Natural killer cell treated with Interleukin-12 subunit alpha and Interleukin-12 subunit beta and Interleukin-15 and Interleukin-18, amount 100 ng/mL, for 72 hours (primary cell): Measurements from ENCODE around the gene PALLD. TPM values are rescaled to one million over a fixed set of nuclear protein-coding genes. Genes with fewer than 3 reads are reported as not detected.

ENCODE experiments used
- ATAC-seq, 2 donors: fragments of 150-1000 bp; cut with Tn5 transposase in 1 of 2; sonication (Bioruptor Pico), chemical (Tn5 transposase) in 1 of 2; 2 replicates each; pipeline ENCODE4 v1.10.0; 2021
- DNase-seq: peaks from one replicate; pipeline ENCODE4 v3.0.0; 2022; ENCODE audit warnings: low spot score
- H3K27ac Mint-ChIP-seq, 2 donors: 1 replicate in 1 of 2; 2 replicates in 1 of 2; pipeline ENCODE4 v1.8.0; 2022; ENCODE audit warnings: mixed read lengths in 2 of 2, mild to moderate bottlenecking in 1 of 2, moderate library complexity in 1 of 2
- H3K27me3 Mint-ChIP-seq, 2 donors: 1 replicate in 1 of 2; 2 replicates in 1 of 2; pipeline ENCODE4 v1.8.0; 2022; ENCODE audit warnings: mixed read lengths in 2 of 2
- H3K36me3 Mint-ChIP-seq: one replicate; pipeline ENCODE4 v1.8.0; 2022; ENCODE audit warnings: mixed read lengths
- H3K4me1 Mint-ChIP-seq, 2 donors: 1 replicate in 1 of 2; 2 replicates in 1 of 2; pipeline ENCODE4 v1.8.0; 2022; ENCODE audit warnings: low read depth in 2 of 2, mixed read lengths in 2 of 2, mild to moderate bottlenecking in 1 of 2
- H3K4me3 Mint-ChIP-seq: one replicate; pipeline ENCODE4 v1.8.0; 2022; ENCODE audit warnings: mixed read lengths
- H3K9me3 Mint-ChIP-seq: 2 replicates; pipeline ENCODE4 v1.8.0; 2022; ENCODE audit warnings: mixed read lengths
- total RNA-seq, 2 donors: library from RNA; stranded (reverse); gene quantifications; one replicate each; pipeline ENCODE4 v1.2.3, GENCODE V29; 2022

PALLD gene
- total RNA-seq, 2 donors from 2014 or later, result 0.52 to 11.0 TPM

GRCh38 chr4:168731706-168732414 is 235.0 kb downstream of the PALLD start:
- no peak for ATAC-seq
- H3K4me1 Mint-ChIP-seq, result no peaks in the 10 kb centered on the region
- peaks cover 3% of the 10 kb centered on the region for H3K9me3 Mint-ChIP-seq
- H3K36me3 Mint-ChIP-seq, result no peaks in the 10 kb centered on the region
- peaks cover 25 to 40% of the 10 kb centered on the region in 2 donors for H3K27me3 Mint-ChIP-seq
- no peak for DNase-seq
- H3K27ac Mint-ChIP-seq, result no peak overlapping the region
- no peak overlapping the region for H3K4me3 Mint-ChIP-seq

DNA sequence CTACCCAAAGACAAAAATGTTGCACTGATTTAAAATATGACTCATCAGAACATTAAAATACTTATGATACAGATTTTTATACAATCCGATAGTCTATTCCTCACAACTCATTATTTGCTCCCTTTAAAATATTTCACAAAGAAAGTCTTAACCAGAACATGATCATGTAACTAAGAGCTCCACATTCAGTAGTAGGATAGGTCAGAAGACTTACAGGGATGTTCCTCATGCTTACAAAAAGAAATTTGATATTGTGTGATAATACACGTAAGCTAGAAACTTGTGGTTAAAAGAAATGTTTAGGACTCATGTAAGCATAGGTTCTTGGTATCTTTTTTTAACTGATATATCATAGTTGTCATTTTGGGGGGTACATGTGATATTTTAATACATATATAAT is 235.9 kb downstream of the PALLD start:
- Mint-ChIP-seq H3K27ac (no peak overlapping the region), H3K27me3 (peaks cover 24 to 38% of the 10 kb centered on the region in 2 donors), H3K36me3 (no peaks in the 10 kb centered on the region), H3K9me3 (peaks cover 3% of the 10 kb centered on the region), H3K4me3 (no peak overlapping the region), H3K4me1 (no peaks in the 10 kb centered on the region)
- no peak for ATAC-seq
- DNase-seq, result no peak

- no peak overlapping the region for H3K4me3 Mint-ChIP-seq
- no peak overlapping the region for H3K27ac Mint-ChIP-seq
- H3K4me1 Mint-ChIP-seq, result no peaks in the 10 kb centered on the region
- H3K36me3 Mint-ChIP-seq, result no peaks in the 10 kb centered on the region
- H3K9me3 Mint-ChIP-seq, result no peaks in the 10 kb centered on the region
- H3K27me3 Mint-ChIP-seq, result peaks cover 16 to 23% of the 10 kb centered on the region in 2 donors
- ATAC-seq, result no peak
- no peak for DNase-seq
Measured at GRCh38 chr4:168734703-168735678, 238.1 kb downstream of the PALLD start.

GRCh38 chr4:168735735-168736134 is 238.9 kb downstream of the PALLD start:
- DNase-seq (no peak), ATAC-seq (no peak)
- no peak overlapping the region for H3K4me3 Mint-ChIP-seq
- H3K27ac Mint-ChIP-seq, result no peak overlapping the region
- peaks cover 14 to 17% of the 10 kb centered on the region in 2 donors for H3K27me3 Mint-ChIP-seq
- H3K36me3 Mint-ChIP-seq, result no peaks in the 10 kb centered on the region
- H3K9me3 Mint-ChIP-seq, result no peaks in the 10 kb centered on the region
- H3K4me1 Mint-ChIP-seq, result no peaks in the 10 kb centered on the region

GRCh38 chr4:168736860-168737805 is 240.3 kb downstream of the PALLD start:
- H3K9me3 Mint-ChIP-seq, result no peaks in the 10 kb centered on the region
- no peak for DNase-seq
- H3K4me1 Mint-ChIP-seq, result no peaks in the 10 kb centered on the region
- no peak overlapping the region for H3K4me3 Mint-ChIP-seq
- ATAC-seq, result no peak
- no peak overlapping the region for H3K27ac Mint-ChIP-seq
- H3K27me3 Mint-ChIP-seq, result peaks cover 16 to 19% of the 10 kb centered on the region in 2 donors
- H3K36me3 Mint-ChIP-seq, result no peaks in the 10 kb centered on the region

DNA sequence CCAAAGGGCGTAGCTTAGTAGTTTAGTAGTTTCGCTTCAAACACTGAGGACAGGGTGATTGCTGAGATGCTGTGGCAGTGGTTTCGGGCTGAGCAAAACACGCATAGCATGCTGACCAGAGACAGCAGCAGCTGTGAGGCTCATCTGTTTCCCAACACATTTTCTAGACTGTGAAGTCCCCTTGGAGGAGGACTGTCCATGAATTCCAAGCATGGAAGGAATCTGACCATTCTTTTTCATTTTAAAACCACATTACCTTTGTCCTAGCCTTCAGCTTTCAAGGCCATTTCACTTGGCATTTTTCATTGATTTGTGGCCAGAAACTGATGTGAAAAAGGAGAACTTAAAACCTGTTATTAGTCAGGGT is 240.9 kb downstream of the PALLD start:
- Mint-ChIP-seq H3K4me1 (no peaks in the 10 kb centered on the region), H3K27me3 (peaks cover 16 to 19% of the 10 kb centered on the region in 2 donors), H3K9me3 (no peaks in the 10 kb centered on the region), H3K27ac (no peak overlapping the region), H3K4me3 (no peak overlapping the region), H3K36me3 (no peaks in the 10 kb centered on the region)
- DNase-seq (no peak), ATAC-seq (no peak)

DNA sequence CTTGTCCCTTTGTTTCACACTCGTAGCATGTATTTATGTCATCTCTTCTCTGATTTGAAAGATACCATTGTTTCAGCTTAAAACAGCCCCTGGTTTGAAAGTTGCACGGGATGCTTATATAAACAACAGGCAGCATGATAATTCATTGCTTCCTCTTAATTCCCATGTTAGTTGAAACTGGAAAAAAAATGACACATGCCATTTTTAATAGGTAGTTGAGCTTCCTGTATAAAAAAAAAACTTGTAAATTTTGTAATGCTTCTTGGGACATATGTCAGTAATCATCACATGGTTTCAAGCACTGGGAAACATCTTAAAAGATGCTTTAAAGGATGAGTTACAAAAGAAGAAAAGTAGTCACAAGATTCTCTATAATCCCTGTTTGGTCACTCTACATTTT is 243.0 kb downstream of the PALLD start:
- Mint-ChIP-seq H3K27ac (no peak overlapping the region), H3K4me1 (no peaks in the 10 kb centered on the region), H3K36me3 (no peaks in the 10 kb centered on the region), H3K9me3 (no peaks in the 10 kb centered on the region), H3K27me3 (peaks cover 17 to 19% of the 10 kb centered on the region in 2 donors), H3K4me3 (no peak overlapping the region)
- no peak for ATAC-seq
- DNase-seq, result no peak

GRCh38 chr4:168740691-168741090 is 243.8 kb downstream of the PALLD start:
- ATAC-seq (no peak), DNase-seq (no peak)
- Mint-ChIP-seq H3K36me3 (no peaks in the 10 kb centered on the region), H3K27me3 (peaks cover 14 to 19% of the 10 kb centered on the region in 2 donors), H3K4me3 (no peak overlapping the region), H3K4me1 (no peaks in the 10 kb centered on the region), H3K27ac (no peak overlapping the region), H3K9me3 (no peaks in the 10 kb centered on the region)

GRCh38 chr4:168741281-168742173 is 244.7 kb downstream of the PALLD start:
- peaks cover 14 to 19% of the 10 kb centered on the region in 2 donors for H3K27me3 Mint-ChIP-seq
- H3K4me1 Mint-ChIP-seq, result no peaks in the 10 kb centered on the region
- no peak for ATAC-seq
- no peaks in the 10 kb centered on the region for H3K9me3 Mint-ChIP-seq
- H3K4me3 Mint-ChIP-seq, result no peak overlapping the region
- H3K27ac Mint-ChIP-seq, result no peak overlapping the region
- no peak for DNase-seq
- H3K36me3 Mint-ChIP-seq, result no peaks in the 10 kb centered on the region

DNA sequence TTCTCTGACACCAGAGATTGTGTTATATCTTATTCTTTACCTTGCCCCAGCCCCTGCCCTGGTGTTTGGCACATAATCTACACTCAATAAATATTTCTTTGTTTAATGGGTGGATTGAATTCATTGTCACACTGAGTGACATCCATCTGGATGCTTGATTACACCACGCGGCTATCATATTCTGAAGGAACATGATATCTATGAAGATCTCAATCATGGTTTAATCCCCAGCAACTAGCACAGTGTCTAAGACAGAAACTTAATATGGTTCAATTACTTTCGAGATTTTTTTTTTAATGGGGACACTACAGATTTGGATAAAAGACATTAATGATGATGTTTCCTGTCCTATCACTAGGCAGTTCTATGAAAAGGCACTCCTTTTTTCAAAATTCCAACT is 246.3 kb downstream of the PALLD start:
- Mint-ChIP-seq H3K4me1 (no peaks in the 10 kb centered on the region), H3K9me3 (no peaks in the 10 kb centered on the region), H3K4me3 (no peak overlapping the region), H3K27me3 (peaks cover 14 to 25% of the 10 kb centered on the region in 2 donors), H3K36me3 (no peaks in the 10 kb centered on the region), H3K27ac (no peak overlapping the region)
- DNase-seq (no peak), ATAC-seq (no peak)

GRCh38 chr4:168743601-168744000 is 246.7 kb downstream of the PALLD start:
- ATAC-seq (no peak), DNase-seq (no peak)
- no peaks in the 10 kb centered on the region for H3K4me1 Mint-ChIP-seq
- no peaks in the 10 kb centered on the region for H3K36me3 Mint-ChIP-seq
- H3K4me3 Mint-ChIP-seq, result no peak overlapping the region
- peaks cover 14 to 25% of the 10 kb centered on the region in 2 donors for H3K27me3 Mint-ChIP-seq
- H3K27ac Mint-ChIP-seq, result no peak overlapping the region
- H3K9me3 Mint-ChIP-seq, result no peaks in the 10 kb centered on the region

DNA sequence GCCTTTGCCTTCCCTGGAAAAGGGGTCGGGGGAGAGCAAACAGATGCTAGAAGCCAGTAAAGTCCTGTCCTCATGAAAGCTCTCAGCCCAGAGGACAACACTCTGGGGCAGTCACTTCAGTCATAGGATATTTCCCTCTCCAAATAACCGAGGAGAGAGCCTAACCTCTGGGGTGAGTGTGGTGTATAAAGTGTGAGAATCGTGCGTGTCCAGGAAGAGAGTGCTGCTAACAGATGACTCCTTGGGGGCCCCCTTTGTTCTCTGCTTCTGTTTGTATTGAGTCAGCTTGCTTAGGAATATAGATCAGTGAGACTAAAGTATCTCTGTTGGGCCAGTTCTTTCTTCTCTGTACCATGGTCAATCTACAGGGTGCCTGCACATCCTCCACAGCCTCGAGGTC is 247.2 kb downstream of the PALLD start:
- no peaks in the 10 kb centered on the region for H3K4me1 Mint-ChIP-seq
- no peaks in the 10 kb centered on the region for H3K9me3 Mint-ChIP-seq
- H3K4me3 Mint-ChIP-seq, result no peak overlapping the region
- DNase-seq (no peak), ATAC-seq (no peak)
- H3K27ac Mint-ChIP-seq, result no peak overlapping the region
- no peaks in the 10 kb centered on the region for H3K36me3 Mint-ChIP-seq
- peaks cover 14 to 22% of the 10 kb centered on the region in 2 donors for H3K27me3 Mint-ChIP-seq

DNA sequence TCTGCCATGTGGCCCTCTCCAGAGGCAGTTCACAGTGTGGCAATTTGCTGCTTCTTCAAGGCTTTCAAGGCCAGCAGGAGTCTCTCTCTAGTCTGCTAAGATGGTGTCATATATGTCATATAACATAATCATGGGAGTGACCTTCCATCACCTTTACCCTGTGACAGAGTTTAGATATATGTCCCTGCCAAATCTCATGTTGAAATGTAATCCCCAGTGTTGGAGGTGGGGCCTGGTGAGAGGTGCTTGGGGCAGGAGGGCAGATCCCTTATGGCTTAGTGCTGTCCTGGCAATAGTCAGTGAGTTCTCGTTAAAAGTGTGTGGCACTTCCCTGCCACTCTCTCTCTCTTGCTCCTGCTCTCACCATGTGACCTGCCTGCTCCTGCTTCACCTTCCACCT is 252.0 kb downstream of the PALLD start:
- H3K27me3 Mint-ChIP-seq, result peaks cover 0 to 20% of the 10 kb centered on the region in 2 donors
- no peaks in the 10 kb centered on the region for H3K36me3 Mint-ChIP-seq
- H3K9me3 Mint-ChIP-seq, result no peaks in the 10 kb centered on the region
- H3K4me3 Mint-ChIP-seq, result no peak overlapping the region
- H3K4me1 Mint-ChIP-seq, result no peaks in the 10 kb centered on the region
- H3K27ac Mint-ChIP-seq, result no peak overlapping the region
- DNase-seq (no peak), ATAC-seq (no peak)
